NCI-H2227 treated with DMSO at 0.1 percent for 48 hours (cell line): Measurements from ENCODE around the gene MED29.

ENCODE experiments used
- DNase-seq: peaks from one replicate; lab custom pipeline; 2025; lab: John Stamatoyannopoulos, UW

MED29 gene

DNA sequence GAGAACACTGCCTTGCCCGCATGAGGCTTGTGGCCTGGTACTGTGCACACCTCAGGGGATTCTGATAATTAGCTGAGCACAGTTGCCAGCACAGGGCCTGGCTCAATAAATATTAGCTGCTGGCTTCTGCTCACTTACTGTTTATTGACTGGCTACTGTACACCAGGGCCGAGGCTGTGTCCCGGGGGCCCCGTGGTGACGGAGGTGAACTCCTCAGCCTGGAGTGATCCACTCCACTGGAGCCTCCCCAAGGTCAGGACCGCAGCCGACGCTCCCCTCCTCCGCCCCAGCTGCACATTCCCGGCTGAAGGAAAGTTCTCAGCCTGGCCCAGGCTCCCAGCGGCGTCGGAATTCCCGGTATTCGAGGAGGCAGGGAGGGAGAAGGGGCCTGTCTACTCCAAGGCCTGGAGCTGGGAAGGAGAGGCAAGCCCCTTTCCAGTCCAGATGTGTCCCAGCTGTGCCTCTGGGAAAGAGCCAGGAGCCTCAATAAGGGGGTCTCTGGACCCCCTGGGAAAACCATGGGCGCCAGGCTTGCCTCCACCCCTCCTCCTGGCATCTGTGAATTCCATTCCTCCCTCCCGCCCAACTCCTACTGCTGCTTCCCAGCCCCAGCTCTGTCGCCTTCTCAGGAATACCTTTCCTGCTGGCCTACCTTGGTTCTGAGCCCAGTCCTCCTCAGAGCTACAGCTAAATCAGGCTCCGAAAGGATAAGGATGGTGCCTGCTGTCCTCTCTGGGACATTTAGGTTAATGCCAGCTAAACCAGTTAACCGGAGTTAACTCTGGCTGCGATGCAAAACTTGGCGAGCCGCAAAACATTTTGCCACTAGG is 37.3 kb downstream of the MED29 start:
- DNase-seq = peak; percentile 72

DNA sequence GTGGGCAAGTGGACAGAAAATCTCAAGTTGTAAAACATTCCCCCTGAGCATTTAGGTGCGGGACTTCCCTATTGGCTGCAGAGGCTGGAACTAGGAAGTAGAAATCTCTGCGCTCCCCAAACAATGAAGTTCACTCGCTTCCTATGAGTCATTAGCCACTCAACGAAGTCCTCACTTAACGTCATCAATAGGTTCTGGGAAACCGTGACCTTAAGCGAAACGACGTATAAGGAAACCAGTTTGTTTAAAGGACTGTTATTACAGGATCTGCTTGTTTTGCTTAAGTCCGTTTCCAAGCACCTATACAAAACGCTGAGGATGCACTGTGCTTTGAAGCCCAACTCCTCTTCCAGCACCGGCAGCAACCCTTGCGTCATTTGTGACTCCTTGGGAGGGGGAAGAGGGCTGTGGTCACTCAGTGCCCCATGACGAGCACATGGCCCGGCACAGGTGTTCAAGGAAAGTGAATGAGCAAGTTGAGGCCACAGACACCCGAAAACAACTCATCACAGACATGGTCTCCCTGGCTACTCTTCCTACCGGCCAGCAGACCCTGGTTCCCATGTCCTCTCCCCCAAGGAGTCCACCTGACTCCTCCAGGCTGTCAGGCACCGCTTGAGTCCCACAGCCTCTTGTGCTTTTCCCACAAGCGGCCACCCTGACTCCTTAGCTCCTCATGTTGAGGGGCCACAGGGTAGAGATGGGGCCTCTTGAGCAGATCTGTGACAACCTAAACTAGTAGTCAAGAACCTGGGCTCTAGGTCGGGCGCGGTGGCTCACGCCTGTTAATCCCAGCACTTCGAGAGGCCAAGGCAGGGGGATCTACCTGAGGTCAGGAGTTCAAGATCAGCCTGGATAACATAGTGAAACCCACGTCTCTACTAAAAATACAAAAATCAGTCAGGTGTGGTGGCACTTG is 39.8 kb downstream of the MED29 start:
- DNase-seq = peak; percentile 77

- no peak for DNase-seq
Measured at GRCh38 chr19:39432677-39433025, 41.5 kb downstream of the MED29 start.

DNA sequence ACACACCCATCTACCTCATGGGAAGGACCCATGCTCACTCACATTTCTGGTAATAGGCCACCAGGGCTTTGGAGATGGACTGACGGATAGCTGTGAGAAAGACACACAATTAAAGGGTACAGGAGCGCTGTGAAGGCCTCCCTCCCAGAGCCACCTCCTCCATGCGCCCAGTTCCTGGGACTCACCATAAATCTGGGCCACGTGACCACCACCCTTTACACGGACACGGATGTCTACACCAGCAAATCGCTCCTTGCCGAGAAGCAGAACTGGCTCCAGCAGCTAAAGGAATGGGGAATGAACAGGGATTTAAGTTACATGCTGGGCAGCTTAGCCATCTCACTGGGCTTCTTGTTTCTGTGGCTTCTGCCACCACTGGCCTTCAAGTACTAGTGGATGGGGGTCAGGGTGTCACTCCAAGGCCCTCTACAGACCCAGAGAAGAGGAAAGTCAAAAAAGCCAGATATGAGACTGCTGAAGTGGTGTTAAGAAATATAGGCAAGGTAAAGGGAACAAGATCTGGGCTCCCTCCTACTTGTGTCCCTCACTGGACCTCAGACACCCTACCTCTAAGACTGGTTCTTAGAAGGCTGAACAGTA is 42.4 kb downstream of the MED29 start:
- DNase-seq = no peak

- DNase-seq = no peak
Measured at GRCh38 chr19:39434123-39435076, 43.2 kb downstream of the MED29 start.

DNA sequence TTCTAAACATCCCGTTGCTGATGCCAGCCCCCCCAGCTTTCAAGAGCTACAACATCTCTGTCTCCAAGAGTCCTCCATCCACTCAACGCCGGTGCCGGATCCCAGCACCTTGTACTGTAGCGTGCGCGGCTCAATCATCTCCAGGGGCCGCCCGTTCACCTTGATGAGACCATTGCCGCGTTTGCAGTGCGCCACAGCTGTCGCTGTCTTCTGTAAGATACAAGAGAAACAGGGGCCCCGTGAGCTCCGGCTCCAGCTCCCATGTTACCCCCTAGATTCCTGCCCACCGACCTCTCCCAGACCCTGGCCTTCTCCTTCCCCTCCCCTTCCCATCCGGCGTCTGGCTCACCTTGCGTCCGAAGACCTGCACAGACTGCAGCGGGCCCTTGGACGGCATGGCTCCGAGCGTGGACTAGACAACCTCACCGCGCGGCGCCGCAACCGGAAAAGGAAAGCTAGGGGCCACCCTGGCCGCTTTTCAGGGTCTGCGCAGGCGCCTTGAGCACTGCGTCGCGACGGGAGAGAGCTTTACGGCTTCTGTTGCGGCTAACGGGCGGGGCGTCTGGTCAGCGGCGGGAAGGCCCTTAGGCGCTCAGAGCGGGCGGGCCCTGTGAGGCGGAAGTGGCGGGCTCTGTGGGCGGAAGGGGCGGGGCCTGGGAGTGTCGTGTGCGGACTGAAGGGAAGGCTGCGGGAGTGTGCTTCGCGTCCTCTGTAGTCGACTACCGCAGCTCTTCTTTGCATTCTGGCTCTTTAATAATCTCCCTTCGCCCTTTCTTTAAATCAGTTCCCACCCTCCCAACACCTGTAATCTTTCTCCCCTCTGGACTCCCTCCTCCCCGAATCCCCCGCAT is 44.5 kb downstream of the MED29 start, which contains the start of gene RPS16:
TSS of gene RPS16 (minus strand) at position 451 of the 851 bp plus-strand sequence. CDS start at position 397, 54 bp downstream.
- peak; percentile 100 for DNase-seq

DNA sequence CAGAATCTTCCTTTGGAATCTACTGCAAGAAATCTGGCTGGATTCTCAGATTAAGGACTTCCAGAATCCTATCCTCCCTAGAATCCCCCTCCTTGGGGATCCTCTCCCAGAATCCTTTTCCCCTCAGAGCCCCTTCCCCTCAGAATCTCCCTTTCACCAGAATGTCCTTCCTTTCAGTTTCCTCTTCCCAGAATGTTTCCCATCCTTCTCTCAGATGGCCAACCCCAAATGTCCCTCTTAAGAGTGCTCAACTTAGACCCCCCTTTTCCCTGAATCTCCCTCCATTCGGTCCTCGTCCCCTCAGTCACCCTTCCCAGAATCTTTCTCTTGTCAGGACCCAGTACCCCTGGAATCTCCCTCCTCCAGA is 45.2 kb downstream of the MED29 start:
- DNase-seq = no peak

GRCh38 chr19:39438270-39438934 is 47.2 kb downstream of the MED29 start:
- no peak for DNase-seq

DNA sequence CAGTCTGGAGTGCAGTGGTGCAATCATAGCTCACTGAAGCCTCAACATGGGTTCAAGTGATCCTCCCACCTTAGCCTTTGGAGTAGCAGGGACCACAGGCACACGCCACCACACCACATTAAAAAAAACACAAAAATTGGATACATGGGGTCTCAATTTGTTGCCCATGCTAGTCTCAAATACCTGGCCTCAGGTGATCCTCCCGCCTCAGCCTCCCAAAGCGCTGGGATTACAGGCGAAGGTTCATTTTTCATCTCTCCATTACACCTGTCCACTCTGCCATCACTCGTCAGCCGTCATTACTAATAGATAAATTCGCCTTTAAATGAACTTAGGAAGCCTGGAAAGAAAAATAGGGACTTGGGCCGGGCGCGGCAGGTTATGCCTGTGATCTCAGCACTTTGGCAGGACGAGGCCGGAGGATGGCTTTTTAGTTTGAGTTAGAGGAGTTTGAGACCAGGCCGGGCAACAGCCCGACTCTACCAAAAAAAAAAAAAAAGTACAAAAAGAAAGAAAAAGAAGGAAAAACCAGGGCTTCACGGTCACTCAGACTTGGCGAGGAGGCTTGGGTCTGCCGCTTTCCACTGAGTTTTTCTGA is 53.5 kb downstream of the MED29 start:
- peak; percentile 89 for DNase-seq

GRCh38 chr19:39445196-39446111 is 54.3 kb downstream of the MED29 start, which contains the start of gene SUPT5H:
TSS of gene SUPT5H (plus strand) at chr19:39445582. CDS start at chr19:39445891, 309 bp downstream.
- DNase-seq = peak; percentile 100

DNA sequence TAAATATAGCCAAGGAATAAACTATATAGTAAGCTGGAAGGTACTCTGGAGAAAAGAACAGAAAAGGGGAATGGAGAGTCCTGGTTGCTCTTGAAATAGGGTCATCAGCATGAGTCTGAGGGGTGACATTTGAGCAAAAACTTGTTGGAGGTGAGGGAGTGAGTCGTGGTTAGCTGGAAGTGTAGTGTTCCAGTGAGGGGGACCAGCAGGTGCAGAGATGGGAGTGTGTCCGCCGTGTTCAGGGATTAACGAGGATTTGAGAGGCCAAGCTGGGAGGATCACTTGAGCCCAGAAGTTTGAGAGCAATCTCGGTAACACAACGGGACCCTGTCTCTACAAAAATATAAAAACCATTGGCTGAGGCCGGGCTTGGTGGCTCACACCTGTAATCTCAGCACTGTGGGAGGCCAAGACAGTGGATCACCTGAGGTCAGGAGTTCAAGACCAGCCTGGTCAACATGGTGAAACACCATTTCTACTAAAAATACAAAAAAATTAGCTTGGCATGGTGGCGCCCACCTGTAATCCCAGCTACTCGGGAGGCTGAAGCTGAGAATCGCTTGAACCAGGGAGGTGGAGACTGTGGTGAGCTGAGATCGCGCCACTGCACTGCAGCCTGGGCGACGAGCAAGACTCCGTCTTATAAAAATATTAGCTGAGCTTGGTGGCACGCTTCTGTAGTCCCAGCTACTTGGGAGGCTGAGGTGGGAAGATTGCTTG is 55.3 kb downstream of the MED29 start:
- no peak for DNase-seq

- DNase-seq = no peak
Measured at GRCh38 chr19:39448271-39448670, 57.1 kb downstream of the MED29 start.

DNA sequence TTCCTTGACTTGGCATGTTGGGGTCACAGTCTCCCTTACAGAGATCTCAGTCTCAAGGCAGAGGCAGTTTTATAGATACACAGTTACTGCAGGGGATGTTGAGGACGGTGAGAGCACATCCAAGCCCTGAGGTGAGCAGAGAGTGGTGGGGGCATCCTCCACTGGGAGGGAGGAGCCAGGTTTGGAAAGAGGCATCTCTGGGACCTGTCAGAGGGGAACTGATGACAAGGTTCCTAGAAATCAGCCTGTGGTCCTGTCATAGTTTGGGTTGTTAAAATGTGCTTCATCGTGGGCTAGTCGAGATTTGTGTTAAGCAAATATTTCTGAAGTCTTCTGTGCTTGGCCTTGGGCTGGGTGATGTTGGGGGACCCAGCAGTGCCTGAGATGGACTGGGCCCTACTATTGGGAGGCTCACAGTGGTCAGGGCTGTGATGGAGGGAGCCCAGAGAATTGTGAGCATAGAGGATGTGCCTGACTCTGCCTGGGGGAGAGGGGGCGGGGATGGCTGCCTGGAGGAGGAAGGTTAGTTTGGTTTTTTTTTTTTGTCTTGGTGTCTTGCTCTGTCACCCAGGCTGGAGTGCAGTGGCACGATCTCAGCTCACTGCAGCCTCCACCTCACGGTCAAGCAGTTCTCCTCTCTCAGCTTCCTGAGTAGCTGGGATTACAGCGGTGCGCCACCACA is 58.1 kb downstream of the MED29 start:
- DNase-seq = no peak
